Omental fat pad (tissue), 4 donors: ENCODE data around the gene SCFD2. TPM values are rescaled to one million over a fixed set of nuclear protein-coding genes. Genes with fewer than 3 reads are reported as not detected.
"Not testable (repeated sequence)": the region's sequence is repeated elsewhere in the genome, so short reads cannot be mapped to it uniquely, and the experiment has no call there.

Experiments
- ATAC-seq: fragments of 150-250 bp; one replicate; pipeline ENCODE4 v1.9.1; 2016; ENCODE audit warnings: mild to moderate bottlenecking, moderate library complexity; ENCODE audit not compliant: low FRiP score
- DNase-seq: peaks from one replicate; pipeline ENCODE4 v3.0.0-alpha.2; 2019; ENCODE audit warnings: low spot score
- total RNA-seq, 4 donors: library from RNA; depleted of rRNA; stranded (reverse); fragments of >200 nt; gene quantifications; one replicate each; pipeline ENCODE4 v1.1.0, GENCODE V29; 2016
- TF ChIP-seq, protein P1 (sequence below), 3 donors: fragments of 450-650 bp; IDR thresholded peaks; one replicate each; pipeline ENCODE4 v1.5.1; 2016 to 2017; ENCODE audit warnings: antibody characterized with exemption in 3 of 3, mild to moderate bottlenecking in 3 of 3, moderate library complexity in 2 of 3

SCFD2 gene
- total RNA-seq, 4 donors from 2014 or later: 26.4 to 65.6 (median 28.4) TPM

- DNase-seq (no peak), ATAC-seq (no peak)
- TF ChIP-seq, protein P1, sequence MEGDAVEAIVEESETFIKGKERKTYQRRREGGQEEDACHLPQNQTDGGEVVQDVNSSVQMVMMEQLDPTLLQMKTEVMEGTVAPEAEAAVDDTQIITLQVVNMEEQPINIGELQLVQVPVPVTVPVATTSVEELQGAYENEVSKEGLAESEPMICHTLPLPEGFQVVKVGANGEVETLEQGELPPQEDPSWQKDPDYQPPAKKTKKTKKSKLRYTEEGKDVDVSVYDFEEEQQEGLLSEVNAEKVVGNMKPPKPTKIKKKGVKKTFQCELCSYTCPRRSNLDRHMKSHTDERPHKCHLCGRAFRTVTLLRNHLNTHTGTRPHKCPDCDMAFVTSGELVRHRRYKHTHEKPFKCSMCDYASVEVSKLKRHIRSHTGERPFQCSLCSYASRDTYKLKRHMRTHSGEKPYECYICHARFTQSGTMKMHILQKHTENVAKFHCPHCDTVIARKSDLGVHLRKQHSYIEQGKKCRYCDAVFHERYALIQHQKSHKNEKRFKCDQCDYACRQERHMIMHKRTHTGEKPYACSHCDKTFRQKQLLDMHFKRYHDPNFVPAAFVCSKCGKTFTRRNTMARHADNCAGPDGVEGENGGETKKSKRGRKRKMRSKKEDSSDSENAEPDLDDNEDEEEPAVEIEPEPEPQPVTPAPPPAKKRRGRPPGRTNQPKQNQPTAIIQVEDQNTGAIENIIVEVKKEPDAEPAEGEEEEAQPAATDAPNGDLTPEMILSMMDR (IDR thresholded peaks at IDR 0.05): no peak
Measured at GRCh38 chr4:52995360-52996030, 370.4 kb downstream of the SCFD2 start.

DNA sequence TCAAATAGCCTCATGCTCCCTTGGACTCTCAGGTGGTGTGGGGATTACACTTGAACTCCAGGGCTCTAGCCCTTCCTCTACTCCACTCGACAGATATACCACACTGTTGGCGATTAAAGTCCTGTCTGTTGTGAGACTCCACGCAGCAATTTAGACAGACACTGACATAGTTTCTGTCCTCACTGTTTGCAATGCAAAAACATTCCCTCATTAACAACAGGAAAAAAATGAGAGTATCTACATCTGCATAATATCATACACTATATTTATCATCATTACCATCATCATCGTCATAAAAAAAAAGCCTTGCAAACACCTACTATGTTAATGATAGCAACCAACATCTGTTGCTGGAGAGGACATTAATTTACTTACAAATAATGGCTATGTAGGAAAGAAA is 371.3 kb downstream of the SCFD2 start:
- no peak for DNase-seq
- no peak for ATAC-seq
- TF ChIP-seq, protein P1 (IDR thresholded peaks at IDR 0.05): no peak

- ATAC-seq (no peak), DNase-seq (no peak)
- TF ChIP-seq, protein P1 (IDR thresholded peaks at IDR 0.05): no peak
Measured at GRCh38 chr4:52993771-52994170, 372.1 kb downstream of the SCFD2 start.

DNA sequence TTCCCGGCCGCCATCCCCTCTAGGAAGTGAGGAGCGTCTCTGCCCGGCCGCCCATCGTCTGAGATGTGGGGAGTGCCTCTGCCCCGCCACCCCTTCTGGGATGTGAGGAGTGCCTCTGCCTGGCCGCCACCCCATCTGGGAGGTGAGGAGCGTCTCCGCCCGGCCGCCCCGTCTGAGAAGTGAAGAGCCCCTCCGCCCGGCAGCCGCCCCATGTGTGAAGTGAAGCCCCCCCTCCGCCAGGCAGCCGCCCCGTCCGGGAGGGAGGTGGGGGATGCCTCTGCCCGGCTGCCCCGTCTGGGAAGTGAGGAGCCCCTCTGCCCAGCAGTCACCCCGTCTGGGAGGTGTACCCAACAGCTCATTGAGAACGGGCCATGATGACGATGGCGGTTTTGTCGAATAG is 373.3 kb downstream of the SCFD2 start:
- not testable (repeated sequence) for DNase-seq, ATAC-seq

DNA sequence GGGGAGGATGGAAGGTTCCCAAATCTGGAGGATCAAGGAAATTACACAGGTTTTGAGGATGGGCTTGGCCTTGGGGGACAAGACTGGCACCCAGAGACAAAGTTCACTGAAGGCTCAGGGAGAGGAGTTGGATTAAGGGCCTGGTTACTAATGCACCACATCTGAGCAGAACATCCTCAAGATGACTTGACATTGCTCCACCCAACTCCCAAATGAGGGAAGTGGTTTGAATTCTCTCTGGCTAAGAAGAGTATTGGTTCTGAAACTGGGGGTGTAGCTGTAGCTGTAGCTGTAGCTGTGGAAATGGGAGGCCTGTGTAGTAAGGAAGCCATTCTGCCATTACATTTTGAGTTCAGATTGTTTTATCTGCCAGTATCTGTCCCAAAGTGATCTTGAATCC is 374.4 kb downstream of the SCFD2 start:
- ATAC-seq (no peak), DNase-seq (no peak)
- TF ChIP-seq, protein P1 (IDR thresholded peaks at IDR 0.05): no peak

GRCh38 chr4:52990706-52991105 is 375.2 kb downstream of the SCFD2 start:
- no peak for DNase-seq
- no peak for ATAC-seq
- TF ChIP-seq, protein P1 (IDR thresholded peaks at IDR 0.05): no peak

DNA sequence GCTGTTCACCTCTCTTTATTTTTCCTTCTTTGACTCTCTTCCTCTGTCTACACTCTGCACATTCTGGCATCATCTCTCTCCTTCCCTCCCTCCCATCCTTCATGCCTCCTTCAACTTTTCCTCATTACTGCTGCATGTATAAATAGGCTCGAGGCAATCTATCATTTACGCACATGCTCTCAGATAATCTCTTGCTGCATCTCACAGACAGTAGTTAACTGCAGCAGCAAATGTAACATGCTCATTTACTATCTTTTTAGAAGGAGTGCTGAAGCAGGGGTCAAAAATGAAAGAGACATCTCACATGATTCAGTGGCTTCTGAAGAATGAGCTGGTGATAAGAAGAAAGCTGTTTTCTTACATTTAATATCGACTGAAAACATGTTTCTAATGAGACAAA is 376.0 kb downstream of the SCFD2 start:
- TF ChIP-seq, protein P1 (IDR thresholded peaks at IDR 0.05): no peak
- ATAC-seq: no peak
- DNase-seq: no peak
